Measurements from ENCODE around the gene PRKCA.

Gene PRKCA

GRCh38 chr17:66764506-66764905, 462.1 kb downstream of the PRKCA start:
- no peak overlapping the region for H3K27ac ChIP-seq (ENCODE audit: low read depth, low read length)
- H2AFZ ChIP-seq (ENCODE audit: low read length, unreplicated experiment): no peak overlapping the region
- no peaks in the 10 kb centered on the region for H3K27me3 ChIP-seq (ENCODE audit: insufficient read depth, low read length)
- H3K79me2 ChIP-seq (ENCODE audit: control insufficient read depth, insufficient read depth, low read length, unreplicated experiment): no peaks in the 10 kb centered on the region
- peaks cover 8% of the 10 kb centered on the region; the same call in 1 of the 2 replicates for H3K36me3 ChIP-seq (ENCODE audit: insufficient read depth, low read length)
- H3K4me1 ChIP-seq (ENCODE audit: control insufficient read depth, insufficient read depth, low read length, unreplicated experiment): no peaks in the 10 kb centered on the region
- H3K4me3 ChIP-seq (ENCODE audit: low read depth, low read length): no peak overlapping the region

- no peaks in the 10 kb centered on the region for H3K27me3 ChIP-seq (ENCODE audit: insufficient read depth, low read length)
- H2AFZ ChIP-seq (ENCODE audit: low read length, unreplicated experiment): no peak overlapping the region
- H3K27ac ChIP-seq (ENCODE audit: low read depth, low read length): no peak overlapping the region
- no peak overlapping the region for H3K4me3 ChIP-seq (ENCODE audit: low read depth, low read length)
- peaks cover 8% of the 10 kb centered on the region; the same call in 1 of the 2 replicates for H3K36me3 ChIP-seq (ENCODE audit: insufficient read depth, low read length)
- H3K4me1 ChIP-seq (ENCODE audit: control insufficient read depth, insufficient read depth, low read length, unreplicated experiment): no peaks in the 10 kb centered on the region
- no peaks in the 10 kb centered on the region for H3K79me2 ChIP-seq (ENCODE audit: control insufficient read depth, insufficient read depth, low read length, unreplicated experiment)
Observed at GRCh38 chr17:66767154-66767933, 464.9 kb downstream of the PRKCA start.

GRCh38 chr17:66769911-66770310, 467.5 kb downstream of the PRKCA start:
- Histone ChIP-seq H3K27me3 (ENCODE audit: insufficient read depth, low read length) (no peaks in the 10 kb centered on the region), H3K4me1 (ENCODE audit: control insufficient read depth, insufficient read depth, low read length, unreplicated experiment) (no peaks in the 10 kb centered on the region), H2AFZ (ENCODE audit: low read length, unreplicated experiment) (no peak overlapping the region), H3K79me2 (ENCODE audit: control insufficient read depth, insufficient read depth, low read length, unreplicated experiment) (no peaks in the 10 kb centered on the region), H3K36me3 (ENCODE audit: insufficient read depth, low read length) (peaks cover 17% of the 10 kb centered on the region), H3K4me3 (ENCODE audit: low read depth, low read length) (no peak overlapping the region), H3K27ac (ENCODE audit: low read depth, low read length) (no peak overlapping the region)

- no peak overlapping the region for H2AFZ ChIP-seq (ENCODE audit: low read length, unreplicated experiment)
- peaks cover 14% of the 10 kb centered on the region for H3K36me3 ChIP-seq (ENCODE audit: insufficient read depth, low read length)
- no peak overlapping the region for H3K27ac ChIP-seq (ENCODE audit: low read depth, low read length)
- H3K27me3 ChIP-seq (ENCODE audit: insufficient read depth, low read length): no peaks in the 10 kb centered on the region
- H3K4me3 ChIP-seq (ENCODE audit: low read depth, low read length): no peak overlapping the region
- no peaks in the 10 kb centered on the region for H3K79me2 ChIP-seq (ENCODE audit: control insufficient read depth, insufficient read depth, low read length, unreplicated experiment)
- H3K4me1 ChIP-seq (ENCODE audit: control insufficient read depth, insufficient read depth, low read length, unreplicated experiment): no peaks in the 10 kb centered on the region
Observed at GRCh38 chr17:66772148-66772812, 469.9 kb downstream of the PRKCA start.

- Histone ChIP-seq H3K36me3 (ENCODE audit: insufficient read depth, low read length) (peaks cover 18% of the 10 kb centered on the region), H3K4me1 (ENCODE audit: control insufficient read depth, insufficient read depth, low read length, unreplicated experiment) (no peaks in the 10 kb centered on the region), H2AFZ (ENCODE audit: low read length, unreplicated experiment) (no peak overlapping the region), H3K79me2 (ENCODE audit: control insufficient read depth, insufficient read depth, low read length, unreplicated experiment) (no peaks in the 10 kb centered on the region), H3K4me3 (ENCODE audit: low read depth, low read length) (no peak overlapping the region), H3K27ac (ENCODE audit: low read depth, low read length) (no peak overlapping the region), H3K27me3 (ENCODE audit: insufficient read depth, low read length) (no peaks in the 10 kb centered on the region)
Observed at GRCh38 chr17:66775271-66775670, 472.9 kb downstream of the PRKCA start.

- Histone ChIP-seq H3K36me3 (ENCODE audit: insufficient read depth, low read length) (peaks cover 18% of the 10 kb centered on the region), H2AFZ (ENCODE audit: low read length, unreplicated experiment) (no peak overlapping the region), H3K4me1 (ENCODE audit: control insufficient read depth, insufficient read depth, low read length, unreplicated experiment) (no peaks in the 10 kb centered on the region), H3K4me3 (ENCODE audit: low read depth, low read length) (no peak overlapping the region), H3K27me3 (ENCODE audit: insufficient read depth, low read length) (no peaks in the 10 kb centered on the region), H3K27ac (ENCODE audit: low read depth, low read length) (no peak overlapping the region), H3K79me2 (ENCODE audit: control insufficient read depth, insufficient read depth, low read length, unreplicated experiment) (no peaks in the 10 kb centered on the region)
Observed at GRCh38 chr17:66775881-66776400, 473.5 kb downstream of the PRKCA start.

GRCh38 chr17:66776999-66777688, 474.7 kb downstream of the PRKCA start:
- peaks cover 18% of the 10 kb centered on the region for H3K36me3 ChIP-seq (ENCODE audit: insufficient read depth, low read length)
- H3K4me1 ChIP-seq (ENCODE audit: control insufficient read depth, insufficient read depth, low read length, unreplicated experiment): no peaks in the 10 kb centered on the region
- H3K27ac ChIP-seq (ENCODE audit: low read depth, low read length): no peak overlapping the region
- no peaks in the 10 kb centered on the region for H3K27me3 ChIP-seq (ENCODE audit: insufficient read depth, low read length)
- no peak overlapping the region for H3K4me3 ChIP-seq (ENCODE audit: low read depth, low read length)
- no peaks in the 10 kb centered on the region for H3K79me2 ChIP-seq (ENCODE audit: control insufficient read depth, insufficient read depth, low read length, unreplicated experiment)
- H2AFZ ChIP-seq (ENCODE audit: low read length, unreplicated experiment): no peak overlapping the region

GRCh38 chr17:66777689-66778225, 475.3 kb downstream of the PRKCA start:
- H3K36me3 ChIP-seq (ENCODE audit: insufficient read depth, low read length): peaks cover 18% of the 10 kb centered on the region
- no peaks in the 10 kb centered on the region for H3K4me1 ChIP-seq (ENCODE audit: control insufficient read depth, insufficient read depth, low read length, unreplicated experiment)
- no peaks in the 10 kb centered on the region for H3K27me3 ChIP-seq (ENCODE audit: insufficient read depth, low read length)
- no peak overlapping the region for H3K27ac ChIP-seq (ENCODE audit: low read depth, low read length)
- H3K4me3 ChIP-seq (ENCODE audit: low read depth, low read length): no peak overlapping the region
- H3K79me2 ChIP-seq (ENCODE audit: control insufficient read depth, insufficient read depth, low read length, unreplicated experiment): no peaks in the 10 kb centered on the region
- H2AFZ ChIP-seq (ENCODE audit: low read length, unreplicated experiment): no peak overlapping the region

GRCh38 chr17:66778531-66779236, 476.3 kb downstream of the PRKCA start:
- no peaks in the 10 kb centered on the region for H3K4me1 ChIP-seq (ENCODE audit: control insufficient read depth, insufficient read depth, low read length, unreplicated experiment)
- no peak overlapping the region for H3K27ac ChIP-seq (ENCODE audit: low read depth, low read length)
- H3K79me2 ChIP-seq (ENCODE audit: control insufficient read depth, insufficient read depth, low read length, unreplicated experiment): no peaks in the 10 kb centered on the region
- no peak overlapping the region for H3K4me3 ChIP-seq (ENCODE audit: low read depth, low read length)
- no peak overlapping the region for H2AFZ ChIP-seq (ENCODE audit: low read length, unreplicated experiment)
- no peaks in the 10 kb centered on the region for H3K27me3 ChIP-seq (ENCODE audit: insufficient read depth, low read length)
- H3K36me3 ChIP-seq (ENCODE audit: insufficient read depth, low read length): peaks cover 16% of the 10 kb centered on the region

- Histone ChIP-seq H3K27me3 (ENCODE audit: insufficient read depth, low read length) (no peaks in the 10 kb centered on the region), H3K27ac (ENCODE audit: low read depth, low read length) (no peak overlapping the region), H3K4me1 (ENCODE audit: control insufficient read depth, insufficient read depth, low read length, unreplicated experiment) (no peaks in the 10 kb centered on the region), H3K4me3 (ENCODE audit: low read depth, low read length) (no peak overlapping the region), H3K79me2 (ENCODE audit: control insufficient read depth, insufficient read depth, low read length, unreplicated experiment) (no peaks in the 10 kb centered on the region), H2AFZ (ENCODE audit: low read length, unreplicated experiment) (no peak overlapping the region), H3K36me3 (ENCODE audit: insufficient read depth, low read length) (peaks cover 11% of the 10 kb centered on the region; the same call in 1 of the 2 replicates)
Observed at GRCh38 chr17:66779237-66779606, 476.8 kb downstream of the PRKCA start.

Data from ACC112 (cell line).